Small intestine (tissue), 16 donors: ENCODE measurements around the gene RNPEP. TPM values are rescaled to one million over a fixed set of nuclear protein-coding genes. Genes with fewer than 3 reads are reported as not detected.

Source experiments
- DNase-seq, 2 donors: peaks; one replicate each; pipeline versions ENCODE4 v3.0.0 to v3.0.0-alpha.2; 2013
- FAIRE-seq: peaks from 2 replicates; lab custom pipeline; 2012; peaks lifted over from hg19 to GRCh38; lab: Jason Lieb, UNC
- H3K27ac ChIP-seq, 3 donors: one replicate each; pipeline ENCODE4 v1.5.1; 2013; ENCODE audit warnings: low read length in 2 of 3, mild to moderate bottlenecking in 2 of 3, control low read depth in 1 of 3, inconsistent platforms in 1 of 3, low read depth in 1 of 3, moderate library complexity in 1 of 3
- H3K27me3 ChIP-seq, 3 donors: one replicate each; pipeline ENCODE4 v1.6.1; 2013; ENCODE audit warnings: low read length in 3 of 3, inconsistent platforms in 1 of 3; ENCODE audit not compliant: control insufficient read depth in 3 of 3, insufficient read depth in 3 of 3
- H3K36me3 ChIP-seq, 3 donors: one replicate each; pipeline ENCODE4 v1.6.1; 2013; ENCODE audit warnings: low read length in 3 of 3, inconsistent platforms in 1 of 3, low read depth in 1 of 3, mild to moderate bottlenecking in 1 of 3, moderate library complexity in 1 of 3; ENCODE audit not compliant: control insufficient read depth in 3 of 3, insufficient read depth in 2 of 3
- H3K4me1 ChIP-seq, 3 donors: one replicate each; pipeline ENCODE4 v1.6.1; 2013; ENCODE audit warnings: low read length in 2 of 3, inconsistent platforms in 1 of 3, low read depth in 1 of 3, mild to moderate bottlenecking in 1 of 3, moderate library complexity in 1 of 3; ENCODE audit not compliant: control insufficient read depth in 3 of 3, insufficient read depth in 2 of 3
- H3K4me3 ChIP-seq, 3 donors: one replicate each; pipeline ENCODE4 v1.5.1; 2013; ENCODE audit warnings: low read length in 3 of 3, control low read depth in 1 of 3, inconsistent platforms in 1 of 3, low read depth in 1 of 3, mild to moderate bottlenecking in 1 of 3, moderate library complexity in 1 of 3
- H3K9me3 ChIP-seq, 2 donors: one replicate each; pipeline ENCODE4 v1.6.1; 2013; ENCODE audit warnings: low read depth in 1 of 2, low read length in 1 of 2; ENCODE audit not compliant: control insufficient read depth in 2 of 2, insufficient read depth in 1 of 2
- WGBS, 3 donors: extraction: QIAGEN DNeasy Blood & Tissue Kit; methylation state at CpG; one replicate each; pipeline ENCODE4 v1.1.7; 2013; 5-methylcytosine and 5-hydroxymethylcytosine counted together
- long read RNA-seq, 10 donors: transcript quantifications; one replicate each; lab custom pipeline, GENCODE V29; 2026
- polyA plus RNA-seq, 4 donors: library from polyadenylated mRNA; stranded (reverse) in 3 of 4; unstranded in 1 of 4; fragments of 200-250 nt in 3 of 4; fragments of 120-200 nt in 1 of 4; gene quantifications; one replicate each; pipeline versions ENCODE4 v1.2.1 to v1.2.3, GENCODE V29; 2013
- donor health status: healthy with polysubstance abuse.
- donor health status: control.
- donor health status: control.
- donor health status: Bipolar disorder and iron deficiency.
- donor health status: healthy.

The RNPEP gene, protein sequence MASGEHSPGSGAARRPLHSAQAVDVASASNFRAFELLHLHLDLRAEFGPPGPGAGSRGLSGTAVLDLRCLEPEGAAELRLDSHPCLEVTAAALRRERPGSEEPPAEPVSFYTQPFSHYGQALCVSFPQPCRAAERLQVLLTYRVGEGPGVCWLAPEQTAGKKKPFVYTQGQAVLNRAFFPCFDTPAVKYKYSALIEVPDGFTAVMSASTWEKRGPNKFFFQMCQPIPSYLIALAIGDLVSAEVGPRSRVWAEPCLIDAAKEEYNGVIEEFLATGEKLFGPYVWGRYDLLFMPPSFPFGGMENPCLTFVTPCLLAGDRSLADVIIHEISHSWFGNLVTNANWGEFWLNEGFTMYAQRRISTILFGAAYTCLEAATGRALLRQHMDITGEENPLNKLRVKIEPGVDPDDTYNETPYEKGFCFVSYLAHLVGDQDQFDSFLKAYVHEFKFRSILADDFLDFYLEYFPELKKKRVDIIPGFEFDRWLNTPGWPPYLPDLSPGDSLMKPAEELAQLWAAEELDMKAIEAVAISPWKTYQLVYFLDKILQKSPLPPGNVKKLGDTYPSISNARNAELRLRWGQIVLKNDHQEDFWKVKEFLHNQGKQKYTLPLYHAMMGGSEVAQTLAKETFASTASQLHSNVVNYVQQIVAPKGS
- polyA plus RNA-seq = 100 to 1,000 TPM in 2 of 4 donors, 10 to 100 TPM in 2; 61.8 to 183 (median 90.4) TPM
- long read RNA-seq, donor 1 = 0 reads
- long read RNA-seq, donor 2, transcript RNPEP-201 (11 exons, 2,427 nt) = major isoform, 7 of 15 reads
- long read RNA-seq, donor 2, partial matches to known transcripts = 8 of 15 reads
- long read RNA-seq, donor 2, other reads (novel, unspliced or antisense) = 0 of 15 reads
- long read RNA-seq, donor 3, transcript RNPEP-201 (11 exons, 2,427 nt) = major isoform, 7 of 12 reads
- long read RNA-seq, donor 3, partial matches to known transcripts = 0 of 12 reads
- long read RNA-seq, donor 3, other reads (novel, unspliced or antisense) = 5 of 12 reads
- long read RNA-seq, donor 4 = 0 reads
- long read RNA-seq, donor 5, transcript RNPEP-201 (11 exons, 2,427 nt) = major isoform, 5 of 17 reads
- long read RNA-seq, donor 5, partial matches to known transcripts = 12 of 17 reads
- long read RNA-seq, donor 5, other reads (novel, unspliced or antisense) = 0 of 17 reads
- long read RNA-seq, donor 6, transcript RNPEP-201 (11 exons, 2,427 nt) = major isoform, 12 of 25 reads
- long read RNA-seq, donor 6, partial matches to known transcripts = 13 of 25 reads
- long read RNA-seq, donor 6, other reads (novel, unspliced or antisense) = 0 of 25 reads
- long read RNA-seq, donor 7 = 0 reads
- long read RNA-seq, donor 8, partial matches to known transcripts = 0 of 1 reads
- long read RNA-seq, donor 8, other reads (novel, unspliced or antisense) = 0 of 1 reads
- long read RNA-seq, donor 9, partial matches to known transcripts = 0 of 1 reads
- long read RNA-seq, donor 9, other reads (novel, unspliced or antisense) = 0 of 1 reads
- long read RNA-seq, donor 10, transcript RNPEP-201 (11 exons, 2,427 nt) = major isoform, 9 of 36 reads
- long read RNA-seq, donor 10, partial matches to known transcripts = 16 of 36 reads
- long read RNA-seq, donor 10, other reads (novel, unspliced or antisense) = 10 of 36 reads

- Histone ChIP-seq H3K4me1 (peaks cover 0 to 6% (median 4%) of the 10 kb centered on the region in 3 donors), H3K9me3 (no peaks in the 10 kb centered on the region), H3K27me3 (no peaks in the 10 kb centered on the region), H3K36me3 (peaks cover 0 to 12% (median 0%) of the 10 kb centered on the region in 3 donors), H3K4me3 (peak within 1 kb of the TSS; percentile 47 to 98 (median 90)), H3K27ac (peak within 1 kb of the TSS; percentile 77 to 97 (median 97))
- WGBS, 3 donors = 0% methylated on average over 22 to 80 of the region's 80 CpGs
- peak in 1 of 2 donors; percentile 85 for DNase-seq
- no peak for FAIRE-seq
Measured at GRCh38 chr1:201982623-201983379, at the start of gene RNPEP. TSS of gene RNPEP (plus strand) at chr1:201982648. CDS start at chr1:201982667, 19 bp downstream.

- Histone ChIP-seq H3K36me3 (no peaks in the 10 kb centered on the region), H3K9me3 (no peaks in the 10 kb centered on the region), H3K27me3 (no peaks in the 10 kb centered on the region), H3K27ac (peak overlapping the region in 1 of 3 donors; percentile 33), H3K4me1 (no peaks in the 10 kb centered on the region), H3K4me3 (no peak overlapping the region)
- DNase-seq (no peak), FAIRE-seq (no peak)
- 35 to 51% (median 51%) methylated on average over 5 of the region's 5 CpGs for WGBS, 3 donors
Measured at GRCh38 chr1:201933840-201934430, 48.5 kb upstream of the RNPEP start.

GRCh38 chr1:201937624-201938213 lies 44.7 kb upstream of the RNPEP start:
- H3K27me3 ChIP-seq = peaks cover 0 to 4% (median 0%) of the 10 kb centered on the region in 3 donors
- WGBS, 3 donors = 54 to 70% (median 64%) methylated on average over 5 of the region's 5 CpGs
- H3K4me3 ChIP-seq = no peak overlapping the region
- no peaks in the 10 kb centered on the region for H3K9me3 ChIP-seq
- FAIRE-seq (no peak), DNase-seq (no peak)
- no peak overlapping the region for H3K27ac ChIP-seq
- no peaks in the 10 kb centered on the region for H3K4me1 ChIP-seq
- H3K36me3 ChIP-seq = no peaks in the 10 kb centered on the region

DNA sequence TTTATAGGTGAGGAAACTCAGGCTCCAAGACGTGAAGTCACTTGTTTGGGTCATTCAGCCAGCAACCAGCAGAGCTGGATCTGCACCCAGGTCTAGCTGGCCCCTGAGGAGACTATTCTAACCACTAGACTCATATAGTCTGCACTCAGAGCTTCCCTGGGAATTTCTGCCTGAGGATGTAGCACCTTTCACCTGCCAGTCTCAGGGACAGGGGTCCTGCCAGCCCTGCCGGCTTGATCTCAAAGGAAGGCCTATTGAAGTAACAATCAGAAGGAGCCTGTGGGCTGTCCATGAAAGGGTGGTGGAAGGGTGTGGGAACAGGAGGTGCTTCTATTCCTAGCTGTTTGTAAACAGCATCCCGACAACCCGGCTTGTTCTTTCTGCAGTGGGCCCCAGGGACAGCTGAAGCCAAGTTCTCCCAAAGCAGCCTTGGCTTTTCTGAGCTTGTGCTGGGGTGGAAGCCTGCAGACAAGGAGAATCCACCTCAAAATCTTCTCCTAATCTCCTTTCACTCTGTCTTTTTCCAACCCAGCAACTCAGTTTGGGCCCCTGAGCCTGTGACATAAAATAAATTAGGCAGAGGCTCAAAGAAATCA lies 43.9 kb upstream of the RNPEP start:
- Histone ChIP-seq H3K27me3 (peaks cover 0 to 4% (median 0%) of the 10 kb centered on the region in 3 donors), H3K4me1 (no peaks in the 10 kb centered on the region), H3K4me3 (no peak overlapping the region), H3K27ac (peak overlapping the region in 1 of 3 donors; percentile 80), H3K36me3 (no peaks in the 10 kb centered on the region), H3K9me3 (no peaks in the 10 kb centered on the region)
- FAIRE-seq = no peak
- no peak for DNase-seq
- WGBS, 3 donors = 49 to 75% (median 58%) methylated on average over 4 of the region's 4 CpGs

- no peaks in the 10 kb centered on the region for H3K9me3 ChIP-seq
- H3K4me3 ChIP-seq = no peak overlapping the region
- H3K36me3 ChIP-seq = no peaks in the 10 kb centered on the region
- peaks cover 0 to 8% (median 0%) of the 10 kb centered on the region in 3 donors for H3K27me3 ChIP-seq
- FAIRE-seq = no peak
- H3K4me1 ChIP-seq = no peaks in the 10 kb centered on the region
- WGBS, 3 donors = 49 to 61% (median 60%) methylated on average over 4 of the region's 4 CpGs
- DNase-seq = no peak
- peak overlapping the region in 1 of 3 donors; percentile 80 for H3K27ac ChIP-seq
Measured at GRCh38 chr1:201939148-201939547, 43.3 kb upstream of the RNPEP start.

DNA sequence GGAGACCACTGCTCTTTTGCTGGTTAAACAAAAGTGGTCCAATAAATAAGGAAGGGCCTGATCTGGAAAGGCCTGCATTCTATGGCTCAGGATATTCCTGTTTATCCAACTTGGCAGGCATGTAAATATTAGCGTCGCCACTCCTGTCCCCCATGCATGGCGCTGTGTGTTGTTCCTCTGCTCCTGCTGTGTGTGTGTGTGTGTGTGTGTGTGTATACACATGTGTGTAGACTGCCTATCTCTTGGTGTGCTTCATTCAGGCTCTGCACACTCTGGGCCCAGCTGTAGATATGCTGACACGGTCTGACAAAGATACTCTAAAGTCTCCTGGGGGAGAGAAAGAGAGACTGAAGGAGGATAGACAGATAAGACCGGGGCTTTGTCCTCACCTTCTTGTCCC lies 42.9 kb upstream of the RNPEP start:
- DNase-seq (no peak), FAIRE-seq (no peak)
- H3K9me3 ChIP-seq = no peaks in the 10 kb centered on the region
- WGBS, 3 donors = 66 to 79% (median 72%) methylated on average over 5 of the region's 5 CpGs
- H3K27me3 ChIP-seq = peaks cover 0 to 12% (median 0%) of the 10 kb centered on the region in 3 donors
- H3K27ac ChIP-seq = peak overlapping the region in 1 of 3 donors; percentile 40
- H3K4me1 ChIP-seq = no peaks in the 10 kb centered on the region
- H3K4me3 ChIP-seq = no peak overlapping the region
- H3K36me3 ChIP-seq = no peaks in the 10 kb centered on the region
